Measurements from ENCODE around the gene RXRA. TPM values are rescaled to one million over a fixed set of nuclear protein-coding genes. Genes with fewer than 3 reads are reported as not detected.

The RXRA gene
- total and polyA plus RNA-seq, 10 of the 15 experiments (the other 5 are each of a cell fraction or from before 2014, with no cell fraction given) = 0.89 to 36.8 (median 11.1) TPM

DNA sequence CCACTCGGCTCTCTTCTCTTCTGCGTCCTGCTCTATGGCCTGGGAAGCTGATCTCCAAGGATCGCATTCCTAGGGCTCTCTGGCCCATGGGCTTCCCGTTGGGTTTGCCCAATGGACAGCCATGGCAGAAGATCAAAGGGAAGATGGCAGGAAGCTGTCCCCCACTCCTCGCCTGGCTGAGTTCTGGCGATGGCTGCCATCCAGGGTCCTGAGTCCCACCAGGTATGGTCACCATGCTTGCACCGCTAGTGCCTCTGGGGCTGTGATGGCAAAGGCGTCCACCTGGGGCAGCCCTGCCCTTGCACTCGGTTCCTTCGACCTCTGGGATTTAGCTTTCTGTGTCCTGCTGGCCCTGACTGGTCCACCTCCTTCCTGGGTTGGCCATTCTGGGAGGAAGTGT is 156.0 kb downstream of the RXRA start (continued):
- TF ChIP-seq SIN3A (IDR thresholded peaks at IDR 0.05; ENCODE audit: low read depth, low read length) (no peak), CHD1 (IDR thresholded peaks at IDR 0.05; ENCODE audit: low read depth, low read length) (no peak), ESRRA (IDR thresholded peaks at IDR 0.05; ENCODE audit: low read length) (no peak), ZBTB40 (IDR thresholded peaks at IDR 0.05; ENCODE audit: borderline replicate concordance) (no peak), HDGF (IDR thresholded peaks at IDR 0.05) (no peak)

DNA sequence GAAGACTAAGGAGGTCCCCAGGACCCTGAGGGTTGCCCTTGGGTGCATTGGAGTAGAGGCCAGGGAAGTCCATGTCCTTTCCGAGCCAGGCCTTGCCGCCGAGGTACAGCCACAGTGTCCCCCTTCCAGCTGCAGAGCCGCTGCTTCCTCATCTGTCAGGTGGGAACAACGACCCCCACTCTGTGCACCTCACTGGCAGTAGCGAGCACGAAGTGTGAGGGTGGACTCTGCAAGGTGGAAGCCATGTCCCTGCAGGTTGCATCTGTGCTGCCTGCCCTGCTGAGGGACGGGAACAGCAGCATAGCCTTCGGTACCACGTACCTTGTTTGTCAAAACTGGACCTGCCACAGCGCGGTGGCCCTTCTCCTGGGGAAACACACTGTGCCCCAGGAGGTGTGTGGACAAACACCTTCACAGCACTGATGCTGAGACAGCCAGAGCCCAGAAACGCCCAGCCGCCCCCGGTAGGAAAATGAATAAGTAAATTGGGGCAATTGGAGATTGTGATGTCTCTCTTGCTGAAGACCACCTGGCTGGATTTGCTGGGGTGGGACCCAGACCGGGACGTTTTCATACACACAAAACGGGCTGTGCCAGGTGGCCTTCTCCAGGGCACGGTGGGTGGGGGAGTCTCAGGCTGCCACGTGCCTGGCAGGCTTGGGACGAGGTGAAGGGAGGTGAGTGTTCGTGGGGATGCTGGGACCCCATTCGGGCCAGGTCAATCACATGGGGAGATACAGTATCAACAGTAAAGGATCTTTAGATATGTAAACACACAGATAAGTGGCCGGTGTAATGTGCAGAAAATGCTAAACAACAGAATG is 157.3 kb downstream of the RXRA start:
- FAIRE-seq (no peak), DNase-seq (ENCODE audit: low read depth, low spot score) (no peak), ATAC-seq (no peak)
- no peak overlapping the region for H2AFZ ChIP-seq (ENCODE audit: control insufficient read depth, low read depth, low read length)
- H3K4me2 ChIP-seq (ENCODE audit: control insufficient read depth, insufficient read depth) = no peak overlapping the region
- CTCF ChIA-PET = no interaction called here
- no peak overlapping the region for H3K4me3 ChIP-seq
- H3K9me3 ChIP-seq (replicated peaks; ENCODE audit: control insufficient read depth, insufficient read depth, low read length) = no peaks in the 10 kb centered on the region
- H3K79me2 ChIP-seq (ENCODE audit: control insufficient read depth, insufficient read depth, low read length) = no peaks in the 10 kb centered on the region
- RAD21 ChIA-PET (ENCODE audit: unreplicated experiment) = no interaction called here
- no peaks in the 10 kb centered on the region for H4K20me1 ChIP-seq (ENCODE audit: control insufficient read depth, insufficient read depth)
- H3K27ac ChIP-seq (ENCODE audit: control insufficient read depth, insufficient read depth) = no peak overlapping the region
- no peaks in the 10 kb centered on the region for H3K36me3 ChIP-seq (ENCODE audit: control insufficient read depth in 2 of 2, insufficient read depth in 2 of 2, low read length in 1 of 2)
- TF ChIP-seq TAF1 (IDR thresholded peaks at IDR 0.05; ENCODE audit: borderline replicate concordance, low read depth, low read length) = no peak
- TF ChIP-seq GABPA (IDR thresholded peaks at IDR 0.05; ENCODE audit: low read depth) = no peak
- no peak for TF ChIP-seq CHD4 (IDR thresholded peaks at IDR 0.05)
- TF ChIP-seq, protein P1, sequence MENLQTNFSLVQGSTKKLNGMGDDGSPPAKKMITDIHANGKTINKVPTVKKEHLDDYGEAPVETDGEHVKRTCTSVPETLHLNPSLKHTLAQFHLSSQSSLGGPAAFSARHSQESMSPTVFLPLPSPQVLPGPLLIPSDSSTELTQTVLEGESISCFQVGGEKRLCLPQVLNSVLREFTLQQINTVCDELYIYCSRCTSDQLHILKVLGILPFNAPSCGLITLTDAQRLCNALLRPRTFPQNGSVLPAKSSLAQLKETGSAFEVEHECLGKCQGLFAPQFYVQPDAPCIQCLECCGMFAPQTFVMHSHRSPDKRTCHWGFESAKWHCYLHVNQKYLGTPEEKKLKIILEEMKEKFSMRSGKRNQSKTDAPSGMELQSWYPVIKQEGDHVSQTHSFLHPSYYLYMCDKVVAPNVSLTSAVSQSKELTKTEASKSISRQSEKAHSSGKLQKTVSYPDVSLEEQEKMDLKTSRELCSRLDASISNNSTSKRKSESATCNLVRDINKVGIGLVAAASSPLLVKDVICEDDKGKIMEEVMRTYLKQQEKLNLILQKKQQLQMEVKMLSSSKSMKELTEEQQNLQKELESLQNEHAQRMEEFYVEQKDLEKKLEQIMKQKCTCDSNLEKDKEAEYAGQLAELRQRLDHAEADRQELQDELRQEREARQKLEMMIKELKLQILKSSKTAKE (IDR thresholded peaks at IDR 0.05; ENCODE audit: low read depth, poor library complexity, severe bottlenecking) = no peak
- TF ChIP-seq TCF7 (IDR thresholded peaks at IDR 0.05; ENCODE audit: borderline replicate concordance) = no peak
- TF ChIP-seq POLR2AphosphoS5 (IDR thresholded peaks at IDR 0.05; ENCODE audit: low read length) = no peak
- no peak for TF ChIP-seq LARP7 (IDR thresholded peaks at IDR 0.05)
- TF ChIP-seq ZNF24 (IDR thresholded peaks at IDR 0.05) = no peak
- TF ChIP-seq SIN3A (IDR thresholded peaks at IDR 0.05; ENCODE audit: low read depth, low read length) = no peak
- no peak for TF ChIP-seq ATF7 (IDR thresholded peaks at IDR 0.05; ENCODE audit: low read depth)
- POLR2A ChIA-PET = no interaction called here
- peaks cover 0 to 2% of the 10 kb centered on the region in 2 experiments; a peak in 2 of 4 replicates for H3K27me3 ChIP-seq (replicated peaks in 1 of 2; ENCODE audit: control insufficient read depth in 2 of 2, insufficient read depth in 2 of 2, low read length in 1 of 2)
- intact Hi-C loops (cut with micrococcal nuclease; ENCODE audit: unreplicated experiment) (no loop called here), in situ Hi-C loops (cut with MboI) (no loop called here)
- no TSS peak for BruUV-seq (replicated peaks)
- H3K4me1 ChIP-seq (ENCODE audit: control insufficient read depth, insufficient read depth, low read length) = no peaks in the 10 kb centered on the region
- H3K9ac ChIP-seq (ENCODE audit: control insufficient read depth, insufficient read depth, low read length) = no peak overlapping the region
- 40% methylated on average over 22 of the region's 24 CpGs for WGBS (ENCODE audit: insufficient coverage, insufficient replicate concordance, low lambda C conversion rate, missing lambda C conversion rate)
- SMC1A ChIA-PET (ENCODE audit: uncharacterized antibody, unreplicated experiment) = no interaction called here

Measured in GM12878 (cell line).